Rectal smooth muscle tissue (tissue), 1 donor: ENCODE results near the gene DNAJB11.
"Not testable (repeated sequence)": the region's sequence is repeated elsewhere in the genome, so short reads cannot be mapped to it uniquely, and the experiment has no call there.

Source experiments
- H3K27ac ChIP-seq: one replicate; pipeline ENCODE4 v1.7.0; 2013; ENCODE audit warnings: low read depth, low read length, inconsistent platforms
- H3K27me3 ChIP-seq: one replicate; pipeline ENCODE4 v1.7.0; 2013; ENCODE audit warnings: low read length; ENCODE audit not compliant: control insufficient read depth, insufficient read depth
- H3K36me3 ChIP-seq: one replicate; pipeline ENCODE4 v1.7.0; 2013; ENCODE audit warnings: low read length; ENCODE audit not compliant: control insufficient read depth, insufficient read depth
- H3K4me1 ChIP-seq: one replicate; pipeline ENCODE4 v1.7.0; 2013; ENCODE audit warnings: low read length; ENCODE audit not compliant: control insufficient read depth, insufficient read depth
- H3K4me3 ChIP-seq: one replicate; pipeline ENCODE4 v1.7.0; 2013; ENCODE audit warnings: low read length
- H3K9ac ChIP-seq: one replicate; pipeline ENCODE4 v1.7.0; 2013; ENCODE audit warnings: low read length

DNAJB11 gene

DNA sequence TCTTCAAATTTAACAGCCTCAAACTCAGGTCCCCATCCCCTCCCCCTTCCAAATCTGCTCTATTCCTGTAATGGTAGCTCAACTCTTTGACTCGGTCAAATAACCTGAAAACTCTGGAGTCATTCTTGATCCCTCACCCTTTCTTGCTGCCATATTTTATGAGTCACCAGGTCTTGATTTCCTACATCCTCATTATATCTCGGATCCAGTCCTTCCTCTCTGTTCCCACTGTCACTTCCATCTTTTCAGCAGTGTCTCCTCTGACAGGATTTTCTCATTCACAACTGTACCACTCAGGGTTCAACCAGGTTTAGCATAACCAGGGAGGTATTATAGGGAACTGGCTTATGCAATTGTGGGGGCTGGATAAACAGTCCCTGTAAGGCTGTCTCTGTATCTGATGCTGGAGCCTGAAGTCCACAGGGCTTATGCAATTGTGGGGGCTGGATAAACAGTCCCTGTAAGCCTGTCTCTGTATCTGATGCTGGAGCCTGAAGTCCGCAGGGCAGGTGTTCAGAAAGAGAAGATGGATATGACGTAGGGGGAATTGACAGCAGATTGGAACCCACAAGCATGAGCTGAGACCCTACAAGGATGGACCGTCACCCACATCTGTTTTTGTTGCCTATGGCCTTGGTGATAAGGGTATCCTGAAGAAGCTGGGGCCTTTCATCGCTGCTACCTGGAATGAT lies 60.6 kb downstream of the DNAJB11 start:
- no peak overlapping the region for H3K27ac ChIP-seq
- H3K4me1 ChIP-seq = no peaks in the 10 kb centered on the region
- H3K4me3 ChIP-seq = no peak overlapping the region
- no peaks in the 10 kb centered on the region for H3K27me3 ChIP-seq
- no peaks in the 10 kb centered on the region for H3K36me3 ChIP-seq
- no peak overlapping the region for H3K9ac ChIP-seq

DNA sequence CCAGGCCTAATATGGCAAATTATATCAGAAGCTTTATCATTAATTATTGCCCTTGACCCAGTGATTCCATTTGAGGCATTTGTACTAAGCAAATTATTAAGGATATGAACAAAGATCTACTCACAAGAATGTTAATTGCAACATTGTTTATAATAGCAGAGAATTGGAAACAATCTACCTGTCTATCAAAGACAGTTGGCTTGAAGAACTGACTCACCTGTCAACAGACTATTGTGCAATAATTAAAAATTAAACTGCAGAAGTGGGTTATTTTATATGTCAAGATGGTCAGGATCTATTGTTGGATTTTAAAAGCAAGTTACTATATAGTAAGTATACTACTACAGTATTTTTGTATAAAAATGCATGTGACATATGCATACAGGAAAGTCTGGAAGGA lies 63.0 kb downstream of the DNAJB11 start:
- H3K9ac ChIP-seq = no peak overlapping the region
- no peaks in the 10 kb centered on the region for H3K36me3 ChIP-seq
- no peak overlapping the region for H3K27ac ChIP-seq

DNA sequence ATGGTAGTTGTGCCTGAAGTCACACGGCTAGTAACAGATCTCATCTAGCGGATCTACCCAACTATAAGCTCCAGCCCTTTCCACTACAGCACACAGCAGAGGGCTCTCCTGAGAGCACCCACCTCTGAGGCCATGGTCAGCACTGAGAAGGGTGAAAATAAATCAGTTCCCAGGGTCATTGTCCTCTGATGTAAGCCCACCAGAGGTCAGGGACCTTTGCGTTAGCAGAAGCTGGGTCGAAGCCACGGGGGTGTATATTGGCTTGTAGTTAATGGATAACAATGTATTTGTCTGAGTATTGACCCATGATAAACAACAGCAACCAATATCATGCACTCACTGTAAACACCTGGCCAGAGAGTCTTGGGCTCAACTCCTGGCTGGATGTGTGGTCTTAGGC lies 63.7 kb downstream of the DNAJB11 start:
- H3K27ac ChIP-seq, H3K4me3 ChIP-seq, H3K27me3 ChIP-seq, H3K36me3 ChIP-seq, H3K9ac ChIP-seq, H3K4me1 ChIP-seq: not testable (repeated sequence)

More for the DNA sequence above, 63.0 kb downstream of the DNAJB11 start:
- Histone ChIP-seq H3K4me1 (no peaks in the 10 kb centered on the region), H3K4me3 (no peak overlapping the region), H3K27me3 (no peaks in the 10 kb centered on the region)
